Neuronal stem cell (in vitro differentiated cells): ENCODE measurements around the gene RBP5.

Experiments
- DNase-seq: peaks from one replicate; pipeline ENCODE4 v3.0.0-alpha.2; 2013; ENCODE audit warnings: low spot score
- H2AFZ ChIP-seq: one replicate; pipeline ENCODE4 v1.6.1; 2013; ENCODE audit warnings: mild to moderate bottlenecking, low read length, inconsistent platforms
- H2AK5ac ChIP-seq: 2 replicates; pipeline ENCODE4 v1.6.1; 2013; ENCODE audit warnings: low read depth, mild to moderate bottlenecking, inconsistent platforms, low read length, moderate library complexity, mixed read lengths
- H2BK120ac ChIP-seq: 2 replicates; pipeline ENCODE4 v1.6.1; 2013; ENCODE audit warnings: low read depth, mild to moderate bottlenecking, inconsistent platforms, low read length, moderate library complexity, mixed read lengths
- H2BK12ac ChIP-seq: one replicate; pipeline ENCODE4 v1.6.1; 2013; ENCODE audit warnings: low read length, inconsistent platforms
- H2BK15ac ChIP-seq: 2 replicates; pipeline ENCODE4 v1.6.1; 2013; ENCODE audit warnings: mild to moderate bottlenecking, low read length, inconsistent platforms, mixed read lengths
- H2BK5ac ChIP-seq: one replicate; pipeline ENCODE4 v1.6.1; 2013; ENCODE audit warnings: inconsistent platforms, mild to moderate bottlenecking, low read length, moderate library complexity
- H3K14ac ChIP-seq: one replicate; pipeline ENCODE4 v1.6.1; 2013; ENCODE audit warnings: low read length, inconsistent platforms
- H3K18ac ChIP-seq: 2 replicates; pipeline ENCODE4 v1.6.1; 2013; ENCODE audit warnings: low read length, inconsistent platforms
- H3K23ac ChIP-seq: 2 replicates; pipeline ENCODE4 v1.6.1; 2013; ENCODE audit warnings: low read depth, mild to moderate bottlenecking, mixed read lengths, low read length, inconsistent platforms; ENCODE audit not compliant: poor library complexity
- H3K27ac ChIP-seq: replicated peaks from 3 replicates; pipeline ENCODE4 v1.5.1; 2013; ENCODE audit warnings: low read length, inconsistent platforms
- H3K27me3 ChIP-seq, 3 experiments: 2 replicates each; pipeline ENCODE4 v1.6.1; 2013; ENCODE audit warnings: low read length in 3 of 3, mild to moderate bottlenecking in 2 of 3, inconsistent platforms in 1 of 3, low read depth in 1 of 3, mixed read lengths in 1 of 3, moderate library complexity in 1 of 3; ENCODE audit not compliant: control insufficient read depth in 3 of 3, insufficient read depth in 3 of 3
- H3K36me3 ChIP-seq, 2 donors: replicated peaks in 1 of 2; 2 replicates each; pipeline ENCODE4 v1.6.1; 2013; ENCODE audit warnings: low read length in 2 of 2; ENCODE audit not compliant: control insufficient read depth in 2 of 2, insufficient read depth in 2 of 2
- H3K4ac ChIP-seq: 2 replicates; pipeline ENCODE4 v1.6.1; 2013; ENCODE audit warnings: inconsistent platforms, mild to moderate bottlenecking, low read length, moderate library complexity
- H3K4me1 ChIP-seq, 2 donors: 1 replicate in 1 of 2; 2 replicates in 1 of 2; pipeline ENCODE4 v1.6.1; 2013; ENCODE audit warnings: low read length in 2 of 2, low read depth in 1 of 2; ENCODE audit not compliant: control insufficient read depth in 2 of 2, insufficient read depth in 1 of 2
- H3K4me2 ChIP-seq: one replicate; pipeline ENCODE4 v1.6.1; 2013; ENCODE audit warnings: mild to moderate bottlenecking, low read length, inconsistent platforms; ENCODE audit not compliant: insufficient read depth, poor library complexity, severe bottlenecking
- H3K4me3 ChIP-seq, 2 donors: 2 replicates each; pipeline ENCODE4 v1.5.1; 2013; ENCODE audit warnings: low read length in 2 of 2, mild to moderate bottlenecking in 2 of 2, inconsistent platforms in 1 of 2, moderate library complexity in 1 of 2
- H3K79me1 ChIP-seq: one replicate; pipeline ENCODE4 v1.6.1; 2013; ENCODE audit warnings: low read depth, mild to moderate bottlenecking, inconsistent platforms, low read length, moderate library complexity
- H3K9ac ChIP-seq: one replicate; pipeline ENCODE4 v1.6.1; 2013; ENCODE audit warnings: mild to moderate bottlenecking, low read depth, low read length, inconsistent platforms; ENCODE audit not compliant: poor library complexity
- H3K9me3 ChIP-seq, 2 donors: replicated peaks in 1 of 2; 2 replicates each; pipeline versions ENCODE3 to v1.6.1; 2013; ENCODE audit warnings: low read length in 2 of 2, mild to moderate bottlenecking in 2 of 2, inconsistent platforms in 1 of 2, low read depth in 1 of 2, mixed read lengths in 1 of 2, moderate library complexity in 1 of 2; ENCODE audit not compliant: control insufficient read depth in 2 of 2, insufficient read depth in 1 of 2
- H4K8ac ChIP-seq: one replicate; pipeline ENCODE4 v1.6.1; 2013; ENCODE audit warnings: low read depth, mild to moderate bottlenecking, inconsistent platforms, low read length, moderate library complexity
- H4K91ac ChIP-seq: one replicate; pipeline ENCODE4 v1.6.1; 2013; ENCODE audit warnings: low read length, low read depth, mild to moderate bottlenecking, inconsistent platforms; ENCODE audit not compliant: poor library complexity
- WGBS, 2 donors: extraction: QIAGEN DNeasy Blood & Tissue Kit; methylation state at CpG; one replicate each; pipeline ENCODE4 v1.1.7; 2013; ENCODE audit warnings: missing lambda C conversion rate in 2 of 2, mixed read lengths in 1 of 2; ENCODE audit not compliant: insufficient read length in 2 of 2, insufficient replicate concordance in 1 of 2; ENCODE audit errors: extremely low coverage in 2 of 2; 5-methylcytosine and 5-hydroxymethylcytosine counted together

The RBP5 gene

DNA sequence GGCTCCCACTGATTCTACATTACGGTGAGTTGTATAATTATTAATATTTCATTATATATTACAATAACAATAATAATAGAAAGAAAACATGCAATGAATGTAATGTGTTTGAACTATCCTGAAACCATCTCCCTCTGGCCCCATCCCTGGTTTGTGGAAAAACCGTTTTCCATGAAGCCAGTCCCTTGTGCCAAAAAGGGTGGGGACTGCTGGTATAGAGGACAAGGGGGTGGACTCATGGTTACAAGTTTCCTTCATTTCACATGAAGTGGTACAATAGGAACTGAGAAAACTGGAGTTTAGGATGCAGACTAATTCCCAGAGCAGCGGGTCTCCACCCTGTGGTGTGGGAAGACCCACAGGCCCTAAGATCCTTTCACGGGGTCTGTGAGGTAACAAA, 16.6 kb downstream of the RBP5 start:
- H2BK120ac ChIP-seq, result no peak overlapping the region
- no peak overlapping the region for H2BK15ac ChIP-seq
- H3K27me3 ChIP-seq, result no peaks in the 10 kb centered on the region
- no peak overlapping the region for H4K91ac ChIP-seq
- peaks cover 0 to 2% of the 10 kb centered on the region in 2 donors for H3K9me3 ChIP-seq
- WGBS, 2 donors, result no CpG with 5 or more reads among the region's 4 CpGs
- no peak overlapping the region for H3K18ac ChIP-seq
- no peak overlapping the region for H3K4ac ChIP-seq
- H3K14ac ChIP-seq, result no peak overlapping the region
- H3K36me3 ChIP-seq, result peaks cover 0 to 15% of the 10 kb centered on the region in 2 donors
- no peak overlapping the region for H2BK5ac ChIP-seq
- no peak overlapping the region for H4K8ac ChIP-seq
- DNase-seq, result no peak
- H3K4me2 ChIP-seq, result no peak overlapping the region
- no peak overlapping the region for H3K27ac ChIP-seq
- no peak overlapping the region for H3K9ac ChIP-seq
- H2BK12ac ChIP-seq, result no peak overlapping the region
- peaks cover 2 to 8% of the 10 kb centered on the region in 2 donors for H3K4me1 ChIP-seq
- no peak overlapping the region for H2AFZ ChIP-seq
- H3K23ac ChIP-seq, result no peak overlapping the region
- peaks cover 2% of the 10 kb centered on the region for H3K79me1 ChIP-seq
- no peak overlapping the region for H3K4me3 ChIP-seq
- no peak overlapping the region for H2AK5ac ChIP-seq

DNA sequence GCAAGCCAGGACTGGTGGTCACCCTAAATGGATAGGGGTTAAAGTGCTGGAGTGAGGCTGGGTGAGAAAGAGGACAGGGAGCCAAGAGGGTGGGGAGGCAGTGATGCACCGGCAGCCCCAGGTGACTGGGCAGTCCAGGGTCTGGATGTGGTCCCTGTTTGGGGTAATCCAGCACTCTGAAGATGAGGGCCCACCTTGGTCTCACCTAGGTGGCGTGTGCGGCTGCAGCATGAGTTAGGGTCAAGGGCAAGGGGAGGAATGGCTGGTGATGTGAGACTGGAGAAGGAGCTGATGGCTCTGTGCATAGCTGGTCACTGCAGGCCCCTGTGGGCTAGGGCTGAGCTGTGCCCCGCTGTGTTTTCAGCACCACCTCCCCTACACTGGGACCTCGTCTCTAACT, 18.0 kb downstream of the RBP5 start:
- Histone ChIP-seq H3K4me1 (peaks cover 2 to 8% of the 10 kb centered on the region in 2 donors), H2BK5ac (no peak overlapping the region), H3K18ac (no peak overlapping the region), H2BK12ac (no peak overlapping the region), H3K4me2 (no peak overlapping the region), H3K4me3 (no peak overlapping the region), H2AK5ac (peak overlapping the region; percentile 5), H2AFZ (no peak overlapping the region), H3K23ac (no peak overlapping the region), H4K8ac (no peak overlapping the region), H3K14ac (no peak overlapping the region), H3K4ac (no peak overlapping the region), H2BK120ac (no peak overlapping the region), H2BK15ac (no peak overlapping the region), H3K36me3 (peaks cover 0 to 13% of the 10 kb centered on the region in 2 donors), H3K27me3 (no peaks in the 10 kb centered on the region), H3K9ac (peak overlapping the region; percentile 38), H3K79me1 (peaks cover 2% of the 10 kb centered on the region), H3K9me3 (peaks cover 2 to 16% of the 10 kb centered on the region in 2 donors), H3K27ac (no peak overlapping the region), H4K91ac (no peak overlapping the region)
- WGBS, 2 donors, result no CpG with 5 or more reads among the region's 5 CpGs
- no peak for DNase-seq

DNA sequence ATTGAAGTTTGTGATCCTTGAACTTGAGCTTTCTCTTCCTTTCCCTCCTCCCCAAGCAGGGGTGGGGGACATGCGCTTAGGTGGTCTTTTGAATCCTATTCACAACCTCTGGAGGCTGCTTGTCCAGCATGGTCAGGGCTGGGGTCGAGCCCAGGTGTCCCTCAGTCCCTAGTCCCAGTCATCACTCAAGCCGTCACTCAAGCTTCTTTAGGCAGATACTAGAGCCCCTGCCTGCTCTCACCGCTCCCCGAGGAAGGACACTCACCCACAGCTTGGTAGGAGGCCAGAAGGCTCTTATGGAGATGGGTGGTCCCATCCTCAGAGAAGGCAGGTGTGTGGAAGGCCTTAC, 19.1 kb downstream of the RBP5 start:
- Histone ChIP-seq H3K4me1 (peaks cover 2 to 8% of the 10 kb centered on the region in 2 donors), H2BK120ac (no peak overlapping the region), H3K23ac (no peak overlapping the region), H3K4me3 (peak overlapping the region in 1 of 2 donors; percentile 64), H3K9ac (no peak overlapping the region), H2BK5ac (peak overlapping the region; percentile 91), H3K14ac (no peak overlapping the region), H2AK5ac (no peak overlapping the region), H3K79me1 (peaks cover 2% of the 10 kb centered on the region), H4K8ac (no peak overlapping the region), H3K27ac (no peak overlapping the region), H3K9me3 (peaks cover 2 to 16% of the 10 kb centered on the region in 2 donors), H2BK12ac (no peak overlapping the region), H2BK15ac (peak overlapping the region; percentile 46), H4K91ac (no peak overlapping the region), H3K27me3 (no peaks in the 10 kb centered on the region), H3K4ac (no peak overlapping the region), H3K4me2 (no peak overlapping the region), H3K36me3 (peaks cover 0 to 8% of the 10 kb centered on the region in 2 donors), H3K18ac (no peak overlapping the region), H2AFZ (peak overlapping the region; percentile 86)
- no peak for DNase-seq
- WGBS, 2 donors, result no CpG with 5 or more reads among the region's 5 CpGs

DNA sequence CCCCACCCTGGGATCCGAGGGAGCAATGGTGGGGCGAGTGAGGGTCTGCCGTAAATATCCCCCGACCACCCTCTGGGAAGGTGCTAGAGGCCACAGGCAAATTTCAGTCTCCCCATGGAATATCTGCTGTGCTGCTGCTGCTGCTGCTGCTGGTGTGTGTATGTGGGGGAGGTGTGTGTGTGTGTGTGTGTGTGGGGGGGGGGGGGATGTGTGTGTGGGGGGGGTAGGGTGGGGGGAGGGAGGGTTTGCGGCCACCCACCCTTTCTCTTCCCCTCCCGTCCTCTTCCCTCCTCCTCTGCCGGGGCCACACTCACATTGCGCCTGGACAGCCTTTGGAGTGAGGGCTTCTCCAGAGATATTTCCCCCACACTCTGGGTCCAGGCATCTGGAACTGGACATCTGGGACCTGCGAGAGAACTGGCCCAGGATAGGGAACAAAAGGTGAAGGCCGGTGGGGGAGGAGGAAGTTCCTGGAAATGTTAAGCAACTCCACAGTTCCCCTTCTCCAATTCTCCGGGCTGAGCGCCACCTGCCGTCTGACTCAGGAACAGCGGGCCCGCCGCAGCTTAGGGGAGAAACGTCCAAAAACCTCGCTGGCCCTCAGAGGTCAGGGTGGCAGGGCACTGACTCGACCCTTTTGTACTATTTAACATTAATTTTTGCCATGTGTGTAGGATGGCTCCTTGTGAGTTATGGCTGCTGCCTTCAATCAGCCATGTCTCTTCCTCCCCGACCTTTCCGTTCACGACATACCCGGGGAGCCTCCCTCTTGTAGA, 19.7 kb downstream of the RBP5 start, which contains the start of gene C1RL:
Gene C1RL, minus strand, starts transcription at position 419 of the 776 bp plus-strand sequence. Its CDS starts 34 bp downstream, at position 385.
- H3K27ac ChIP-seq, result peak within 1 kb of the TSS; percentile 60

More for the DNA sequence above, 19.7 kb downstream of the RBP5 start, which contains the start of gene C1RL:
- Histone ChIP-seq H3K4me1 (peaks cover 2 to 8% of the 10 kb centered on the region in 2 donors), H2BK15ac (peak within 1 kb of the TSS; percentile 96), H2BK5ac (peak within 1 kb of the TSS; percentile 91), H2BK120ac (peak within 1 kb of the TSS; percentile 97), H2BK12ac (peak within 1 kb of the TSS; percentile 67), H3K27me3 (no peaks in the 10 kb centered on the region), H3K79me1 (peaks cover 2% of the 10 kb centered on the region), H4K8ac (peak within 1 kb of the TSS; percentile 56), H3K9ac (peak within 1 kb of the TSS; percentile 92), H3K18ac (peak within 1 kb of the TSS; percentile 94), H3K14ac (no peak within 1 kb of the TSS), H2AFZ (peak within 1 kb of the TSS; percentile 90), H3K23ac (peak within 1 kb of the TSS; percentile 12), H3K9me3 (peaks cover 2 to 16% of the 10 kb centered on the region in 2 donors), H3K4me2 (peak within 1 kb of the TSS; percentile 85), H4K91ac (no peak within 1 kb of the TSS), H3K4me3 (peak within 1 kb of the TSS; percentile 64 to 79), H2AK5ac (peak within 1 kb of the TSS; percentile 91), H3K36me3 (peaks cover under 1 to 13% of the 10 kb centered on the region in 2 donors), H3K4ac (no peak within 1 kb of the TSS)
- WGBS, 2 donors, result no CpG with 5 or more reads among the region's 23 CpGs
- peak; percentile 84 for DNase-seq
